GM12875 (cell line): Measurements from ENCODE around the gene TBCA.

Source experiments
- H3K4me3 ChIP-seq: one replicate; pipeline ENCODE4 v1.5.1; 2011; ENCODE audit warnings: low read depth, low read length, control low read depth
- TF ChIP-seq, protein P1 (sequence below): IDR thresholded peaks from 2 replicates; pipeline ENCODE4 v1.5.1; 2011; ENCODE audit warnings: low read depth, mild to moderate bottlenecking, control low read depth, inconsistent platforms, low read length, moderate library complexity, borderline replicate concordance; ENCODE audit not compliant: insufficient read depth

TBCA gene

DNA sequence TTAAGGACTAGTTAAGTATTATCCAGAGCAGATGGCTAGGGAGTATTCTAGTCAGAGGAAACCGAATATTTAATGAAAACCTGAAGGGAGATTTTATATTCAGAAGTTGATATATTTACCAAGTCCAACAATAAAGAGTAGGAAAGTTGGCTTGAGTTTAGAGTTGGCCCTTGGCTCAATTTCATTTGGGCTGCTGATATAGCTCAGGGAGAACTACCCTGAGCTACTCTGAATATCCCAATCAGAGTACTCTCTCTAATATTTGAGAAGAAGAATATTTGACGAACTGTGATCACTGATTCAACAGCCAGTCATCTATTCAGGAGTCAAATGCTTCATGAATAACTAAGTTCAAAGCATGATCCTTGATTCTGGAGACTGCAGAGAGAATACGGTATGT is 34.5 kb downstream of the TBCA start:
- TF ChIP-seq, protein P1, sequence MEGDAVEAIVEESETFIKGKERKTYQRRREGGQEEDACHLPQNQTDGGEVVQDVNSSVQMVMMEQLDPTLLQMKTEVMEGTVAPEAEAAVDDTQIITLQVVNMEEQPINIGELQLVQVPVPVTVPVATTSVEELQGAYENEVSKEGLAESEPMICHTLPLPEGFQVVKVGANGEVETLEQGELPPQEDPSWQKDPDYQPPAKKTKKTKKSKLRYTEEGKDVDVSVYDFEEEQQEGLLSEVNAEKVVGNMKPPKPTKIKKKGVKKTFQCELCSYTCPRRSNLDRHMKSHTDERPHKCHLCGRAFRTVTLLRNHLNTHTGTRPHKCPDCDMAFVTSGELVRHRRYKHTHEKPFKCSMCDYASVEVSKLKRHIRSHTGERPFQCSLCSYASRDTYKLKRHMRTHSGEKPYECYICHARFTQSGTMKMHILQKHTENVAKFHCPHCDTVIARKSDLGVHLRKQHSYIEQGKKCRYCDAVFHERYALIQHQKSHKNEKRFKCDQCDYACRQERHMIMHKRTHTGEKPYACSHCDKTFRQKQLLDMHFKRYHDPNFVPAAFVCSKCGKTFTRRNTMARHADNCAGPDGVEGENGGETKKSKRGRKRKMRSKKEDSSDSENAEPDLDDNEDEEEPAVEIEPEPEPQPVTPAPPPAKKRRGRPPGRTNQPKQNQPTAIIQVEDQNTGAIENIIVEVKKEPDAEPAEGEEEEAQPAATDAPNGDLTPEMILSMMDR: no peak
- no peak overlapping the region for H3K4me3 ChIP-seq

DNA sequence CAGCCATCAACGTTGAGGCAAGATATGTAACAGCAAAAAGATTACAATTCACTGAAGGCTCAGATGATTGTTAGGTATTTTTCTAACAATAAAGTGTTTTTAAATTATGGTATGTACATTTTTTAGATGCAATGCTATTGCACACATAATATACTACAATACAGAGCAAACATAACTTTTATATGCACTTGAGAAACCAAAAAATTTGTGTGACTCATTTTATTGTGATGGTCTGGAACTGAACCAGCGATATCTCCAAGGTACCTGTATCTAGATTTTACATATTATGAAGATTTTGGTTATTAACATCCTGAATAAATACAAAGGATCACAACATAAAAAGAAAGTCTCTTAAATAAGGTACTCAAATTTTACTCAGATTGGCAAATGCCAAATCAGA is 41.3 kb downstream of the TBCA start:
- H3K4me3 ChIP-seq: no peak overlapping the region
- TF ChIP-seq, protein P1: no peak

DNA sequence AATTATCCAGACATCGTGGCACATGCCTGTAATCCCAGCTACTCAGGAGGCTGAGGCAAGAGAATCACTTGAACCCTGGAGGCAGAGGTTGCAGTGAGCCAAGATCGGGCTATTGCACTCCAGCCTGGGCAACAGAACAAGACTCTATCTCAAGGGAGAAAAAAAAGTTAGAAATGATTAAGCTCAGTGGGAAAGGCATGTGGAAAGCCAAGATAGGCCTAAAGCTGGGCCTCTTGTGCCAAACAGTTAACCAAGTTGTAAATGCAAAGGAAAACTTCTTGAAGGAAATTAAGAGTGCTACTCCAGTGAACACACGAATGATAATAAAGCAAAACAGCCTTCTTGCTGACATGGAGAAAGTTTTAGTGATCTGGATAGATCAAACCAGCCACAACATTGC is 43.0 kb downstream of the TBCA start:
- H3K4me3 ChIP-seq: no peak overlapping the region
- TF ChIP-seq, protein P1: no peak

DNA sequence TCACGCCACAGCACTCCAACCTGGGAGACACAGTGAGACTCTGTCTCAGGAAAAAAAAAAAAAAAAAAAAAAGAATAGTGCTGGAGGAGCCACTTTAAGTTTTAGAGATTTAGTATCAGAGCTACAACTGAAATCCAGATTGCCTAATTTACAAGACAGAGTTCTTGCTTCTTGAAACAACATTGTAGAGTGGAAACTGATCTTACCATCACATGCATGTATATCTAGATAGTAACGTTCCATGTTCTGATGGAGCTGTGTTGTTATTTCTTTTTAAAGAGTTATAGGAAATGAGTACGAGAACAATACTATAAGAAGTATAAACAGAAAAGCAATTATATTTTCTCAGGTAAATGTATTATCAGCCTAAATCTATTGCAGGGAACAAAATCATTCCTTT is 48.9 kb downstream of the TBCA start:
- TF ChIP-seq, protein P1: no peak
- H3K4me3 ChIP-seq: no peak overlapping the region

DNA sequence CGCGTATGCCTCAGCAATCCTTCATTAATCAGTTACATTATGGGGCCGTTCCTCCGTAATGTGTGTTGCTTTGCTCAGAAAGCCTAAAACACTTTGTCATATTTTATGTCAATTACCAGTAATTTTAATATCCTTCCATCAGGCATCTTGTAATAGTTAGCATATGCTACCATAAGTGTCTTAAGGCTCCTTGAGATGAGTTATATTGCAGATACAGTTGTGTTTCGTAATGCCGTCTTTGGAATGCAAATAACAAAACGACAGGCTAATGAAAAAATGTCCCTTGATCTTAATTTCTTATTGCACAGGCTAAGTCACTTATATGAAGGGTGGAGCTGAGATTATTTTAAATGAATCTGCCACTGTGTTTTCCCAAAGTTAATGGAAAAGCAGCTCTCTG is 50.5 kb downstream of the TBCA start:
- TF ChIP-seq, protein P1: no peak
- no peak overlapping the region for H3K4me3 ChIP-seq

DNA sequence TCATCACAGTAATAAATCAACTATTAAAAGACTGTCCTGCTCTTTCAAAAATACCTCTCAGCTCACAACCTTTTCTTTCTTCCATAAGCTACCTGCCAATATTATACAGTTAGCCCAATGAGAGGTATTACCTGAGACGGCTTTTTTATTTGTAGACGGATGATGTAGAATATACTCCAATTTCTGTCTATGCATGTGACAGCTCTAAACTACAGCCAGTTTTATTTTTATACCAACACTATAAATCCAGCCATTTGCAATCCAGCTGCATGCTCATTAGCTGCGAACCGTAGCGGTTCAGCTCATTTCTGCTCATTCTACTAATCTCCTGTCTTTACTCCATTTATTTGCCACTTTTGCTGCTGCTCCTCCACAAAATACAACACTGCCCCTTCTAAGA is 51.2 kb downstream of the TBCA start:
- TF ChIP-seq, protein P1: no peak
- H3K4me3 ChIP-seq: no peak overlapping the region

DNA sequence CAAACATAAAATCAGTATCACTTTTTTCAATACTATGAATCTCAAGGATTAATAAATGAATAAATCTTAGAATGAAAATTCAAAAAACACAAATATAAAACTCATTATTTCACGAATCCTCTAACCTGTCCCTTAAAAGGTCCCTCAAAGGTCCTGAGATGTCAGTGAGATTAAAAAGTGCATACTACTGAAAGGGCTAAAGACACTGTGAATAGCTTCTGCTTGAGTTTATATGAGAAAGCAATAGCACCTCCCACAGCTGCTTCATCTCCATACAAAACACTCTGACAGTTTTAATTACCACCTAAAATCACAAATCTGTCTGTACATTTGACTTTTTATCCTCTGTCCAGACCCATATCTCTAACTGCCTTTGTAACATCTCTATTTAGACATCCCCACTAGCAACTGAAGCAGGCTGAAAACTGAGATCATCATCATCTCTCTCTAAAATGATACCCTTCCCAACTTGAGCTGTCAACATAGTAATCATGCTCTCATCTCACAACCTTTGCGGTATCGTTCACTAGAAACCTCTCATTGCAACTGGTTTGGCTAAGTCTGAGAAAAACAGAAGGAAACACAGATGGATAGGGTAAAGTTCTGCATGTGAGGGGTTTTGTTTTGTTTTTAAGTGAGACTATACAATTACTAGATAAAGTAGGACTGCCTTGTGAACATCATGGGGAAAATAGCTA is 56.3 kb downstream of the TBCA start:
- H3K4me3 ChIP-seq: no peak overlapping the region
- TF ChIP-seq, protein P1: no peak
